A549 (cell line): ENCODE results near the gene DNAJB1. TPM values are rescaled to one million over a fixed set of nuclear protein-coding genes. Genes with fewer than 3 reads are reported as not detected.

Experiments used
- ATAC-seq, 2 experiments: fragments of 200-7000 bp in 1 of 2; fragments of >200 bp in 1 of 2; cut with Nextera tagmentation in 1 of 2; cut with Tn5 transposase in 1 of 2; 3 replicates each; pipeline versions ENCODE4 v1.8.0 to v1.9.1; 2018 to 2020; ENCODE audit warnings: mild to moderate bottlenecking in 1 of 2, moderate library complexity in 1 of 2
- CTCF ChIA-PET: fragments of 300-600 bp; sonication (Branson Sonifier 250); formaldehyde crosslinking; extraction: SDS; loops from one replicate; lab custom pipeline; 2021; ENCODE audit warnings: antibody characterized with exemption, inconsistent platforms; lab: Yijun Ruan, JAX
- POLR2A ChIA-PET: fragments of 350-600 bp; formaldehyde crosslinking; extraction: SDS; loops from one replicate; lab custom pipeline; 2021; ENCODE audit warnings: antibody characterized with exemption, inconsistent platforms; lab: Yijun Ruan, JAX
- DNase-seq, 2 experiments: peaks; one replicate each; pipeline versions ENCODE4 v3.0.0 to v3.0.0-alpha.2; 2011 to 2016; ENCODE audit warnings: low read depth in 1 of 2, low spot score in 1 of 2
- FAIRE-seq: peaks from 2 replicates; lab custom pipeline; 2011; peaks lifted over from hg19 to GRCh38; lab: Jason Lieb, UNC
- H3K27ac ChIP-seq, 2 experiments: fragments of >200 bp; sonication (Bioruptor Twin); formaldehyde crosslinking; 3 replicates each; pipeline ENCODE4 v1.5.1; 2016 to 2017
- H3K4me1 ChIP-seq: fragments of >200 bp; sonication (Bioruptor Twin); formaldehyde crosslinking; 3 replicates; pipeline ENCODE4 v1.6.1; 2016
- H3K4me2 ChIP-seq: fragments of >200 bp; sonication (Bioruptor Twin); formaldehyde crosslinking; 3 replicates; pipeline ENCODE4 v1.6.1; 2016
- H3K4me3 ChIP-seq: fragments of >200 bp; sonication (Bioruptor Twin); formaldehyde crosslinking; 3 replicates; pipeline ENCODE4 v1.5.1; 2016
- H3K9me3 ChIP-seq: fragments of >200 bp; sonication (Bioruptor Twin); formaldehyde crosslinking; 3 replicates; pipeline ENCODE4 v1.6.1; 2016
- CBX2 ChIP-seq: fragments of 200-600 bp; sonication (generic); IDR thresholded peaks from 2 replicates; pipeline ENCODE4 v1.6.1; 2016; ENCODE audit warnings: low read depth, mild to moderate bottlenecking, borderline replicate concordance
- CEBPB ChIP-seq, 2 experiments: fragments of >200 bp in 1 of 2; sonication (Bioruptor Twin) in 1 of 2; formaldehyde crosslinking in 1 of 2; IDR thresholded peaks; 2 replicates each; pipeline ENCODE4 v1.6.1; 2012 to 2016
- CHD4 ChIP-seq: fragments of 200-600 bp; sonication (generic); IDR thresholded peaks from 2 replicates; pipeline ENCODE4 v1.6.1; 2016; ENCODE audit warnings: antibody characterized with exemption, mild to moderate bottlenecking, borderline replicate concordance
- CTCF ChIP-seq: fragments of >200 bp; sonication (Bioruptor Twin); formaldehyde crosslinking; IDR thresholded peaks from 3 replicates; pipeline ENCODE4 v1.5.1; 2016
- EP300 ChIP-seq, 2 experiments: fragments of >200 bp; sonication (Bioruptor Twin); formaldehyde crosslinking; IDR thresholded peaks; 2 replicates in 1 of 2; 3 replicates in 1 of 2; pipeline ENCODE4 v1.6.1; 2016 to 2017
- GATA3 ChIP-seq: IDR thresholded peaks from 2 replicates; pipeline ENCODE4 v1.6.1; 2012; ENCODE audit warnings: borderline replicate concordance
- HES2 ChIP-seq: fragments of >200 bp; sonication (Bioruptor Twin); formaldehyde crosslinking; IDR thresholded peaks from 2 replicates; pipeline ENCODE4 v1.6.1; 2016
- HMGXB4 ChIP-seq: fragments of 250-450 bp; sonication (Bioruptor Pico); IDR thresholded peaks from 2 replicates; pipeline ENCODE4 v1.5.0; 2021; ENCODE audit warnings: mild to moderate bottlenecking, moderate library complexity, borderline replicate concordance
- HOXB5 ChIP-seq: fragments of 250-450 bp; sonication (Bioruptor Pico); IDR thresholded peaks from 2 replicates; pipeline ENCODE4 v1.5.0; 2020; ENCODE audit warnings: mild to moderate bottlenecking, moderate library complexity
- JUN ChIP-seq, 2 experiments: fragments of >200 bp; sonication (Bioruptor Twin); formaldehyde crosslinking; IDR thresholded peaks; 2 replicates in 1 of 2; 3 replicates in 1 of 2; pipeline ENCODE4 v1.6.1; 2016 to 2017
- MAFK ChIP-seq: fragments of 450-650 bp; IDR thresholded peaks from 2 replicates; pipeline ENCODE4 v1.6.1; 2014; ENCODE audit not compliant: partially characterized antibody
- PHF8 ChIP-seq: fragments of 200-600 bp; sonication (generic); IDR thresholded peaks from 2 replicates; pipeline ENCODE4 v1.6.1; 2016; ENCODE audit warnings: low read depth, mild to moderate bottlenecking, antibody characterized with exemption, moderate library complexity, borderline replicate concordance
- POLR2A ChIP-seq: IDR thresholded peaks from 2 replicates; pipeline ENCODE4 v1.6.1; 2012; ENCODE audit warnings: mild to moderate bottlenecking, low read length
- RARB ChIP-seq: fragments of 250-450 bp; sonication (Bioruptor Pico); IDR thresholded peaks from 2 replicates; pipeline ENCODE4 v1.8.0; 2021; ENCODE audit warnings: mild to moderate bottlenecking, moderate library complexity
- TFCP2L1 ChIP-seq: fragments of 250-450 bp; sonication (Bioruptor Pico); IDR thresholded peaks from 2 replicates; pipeline ENCODE4 v1.5.0; 2021; ENCODE audit warnings: mild to moderate bottlenecking
- ZNF302 ChIP-seq: fragments of 250-450 bp; sonication (Bioruptor Pico); IDR thresholded peaks from 2 replicates; pipeline ENCODE4 v1.9.0; 2021; ENCODE audit warnings: inconsistent platforms, mild to moderate bottlenecking, moderate library complexity
- ZSCAN20 ChIP-seq: fragments of 250-450 bp; sonication (Bioruptor Pico); IDR thresholded peaks from 2 replicates; pipeline ENCODE4 v1.8.0; 2022; ENCODE audit warnings: mild to moderate bottlenecking, moderate library complexity
- WGBS: methylation state at CpG from one replicate; pipeline ENCODE4 v1.1.6; 2017; ENCODE audit errors: missing lambda C conversion rate; 5-methylcytosine and 5-hydroxymethylcytosine counted together
- polyA plus RNA-seq, 4 experiments: library from polyadenylated mRNA; depleted of rRNA in 3 of 4; stranded (reverse); fragments of >200 nt; fragmentation: RNase III in 1 of 4; extraction: RNeasy Plus Mini Kit Qiagen cat#74134 plus additional on column Dnase treatment in 1 of 4; gene quantifications; 2 replicates in 3 of 4; 3 replicates in 1 of 4; pipeline ENCODE4 v1.2.3, GENCODE V29; 2011 to 2017
- TF ChIP-seq, protein P1 (sequence below): IDR thresholded peaks from 2 replicates; pipeline ENCODE4 v1.6.1; 2012; ENCODE audit warnings: low read depth, borderline replicate concordance
- TF ChIP-seq, protein P2 (sequence below): fragments of 150-350 bp; IDR thresholded peaks from 2 replicates; pipeline ENCODE4 v1.6.1; 2014; ENCODE audit warnings: low read depth, mild to moderate bottlenecking, low read length

DNAJB1 gene
- polyA plus RNA-seq, 2 of the 4 experiments (the other 2 are of a cell fraction): 124 to 128 TPM

- FAIRE-seq: no peak
- CTCF ChIA-PET: interaction anchor here (1.3 to 3.2 kb wide), 3 partner anchors 9 to 28 kb away, joined by 4 to 15 read pairs (median 5); no protein-coding TSS in a partner anchor
- 100% methylated on average over 3 of the region's 9 CpGs for WGBS
- POLR2A ChIA-PET: no interaction called here
- Histone ChIP-seq H3K4me1 (peaks cover 9% of the 10 kb centered on the region; the same call in 2 of the 3 replicates), H3K4me2 (no peak overlapping the region), H3K9me3 (no peaks in the 10 kb centered on the region), H3K27ac (no peak overlapping the region), H3K4me3 (no peak overlapping the region)
- DNase-seq: no peak
- no peak for ATAC-seq
- TF ChIP-seq CHD4 (no peak), HOXB5 (no peak), HMGXB4 (CRISPR knock-in tag) (no peak), PHF8 (no peak), ZSCAN20 (CRISPR knock-in tag) (no peak), POLR2A (no peak)
These were observed 27.5 kb upstream of the DNAJB1 start for GRCh38 chr19:14545716-14546082.

GRCh38 chr19:14544977-14545715, 26.9 kb upstream of the DNAJB1 start:
- TF ChIP-seq CHD4 (no peak), EP300 (IDR thresholded peaks at IDR 0.05) (no peak), MAFK (peak; percentile 47)
- H3K4me1 ChIP-seq: peaks cover 3% of the 10 kb centered on the region; the same call in 1 of the 3 replicates
- FAIRE-seq: no peak
- CTCF ChIA-PET: interaction anchor here (1.3 to 3.2 kb wide), 3 partner anchors 9 to 29 kb away, joined by 4 to 15 read pairs (median 5); no protein-coding TSS in a partner anchor
- 90% methylated on average over 21 of the region's 21 CpGs for WGBS
- DNase-seq: no peak
- ATAC-seq: no peak
- no peak overlapping the region for H3K27ac ChIP-seq
- no peak overlapping the region for H3K4me2 ChIP-seq
- POLR2A ChIA-PET: no interaction called here
- no peaks in the 10 kb centered on the region for H3K9me3 ChIP-seq
- H3K4me3 ChIP-seq: no peak overlapping the region

- FAIRE-seq (no peak), ATAC-seq (no peak), DNase-seq (no peak)
- CTCF ChIA-PET: interaction anchor here (3.2 kb wide), 1 partner anchor 12 kb away, joined by 15 read pairs; no protein-coding TSS in a partner anchor
- Histone ChIP-seq H3K4me3 (no peak overlapping the region), H3K4me2 (no peak overlapping the region), H3K4me1 (no peaks in the 10 kb centered on the region; the same call in 2 of the 3 replicates), H3K27ac (no peak overlapping the region), H3K9me3 (no peaks in the 10 kb centered on the region)
- POLR2A ChIA-PET: no interaction called here
- WGBS: 78% methylated on average over 4 of the region's 5 CpGs
- TF ChIP-seq GATA3 (no peak), CTCF (no peak), JUN (IDR thresholded peaks at IDR 0.05) (no peak), RARB (CRISPR knock-in tag) (no peak), CBX2 (no peak), ZNF302 (no peak), CEBPB (IDR thresholded peaks at IDR 0.05) (no peak), HES2 (no peak), TFCP2L1 (no peak)
- TF ChIP-seq, protein P1, sequence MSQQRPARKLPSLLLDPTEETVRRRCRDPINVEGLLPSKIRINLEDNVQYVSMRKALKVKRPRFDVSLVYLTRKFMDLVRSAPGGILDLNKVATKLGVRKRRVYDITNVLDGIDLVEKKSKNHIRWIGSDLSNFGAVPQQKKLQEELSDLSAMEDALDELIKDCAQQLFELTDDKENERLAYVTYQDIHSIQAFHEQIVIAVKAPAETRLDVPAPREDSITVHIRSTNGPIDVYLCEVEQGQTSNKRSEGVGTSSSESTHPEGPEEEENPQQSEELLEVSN: no peak
- TF ChIP-seq, protein P2, sequence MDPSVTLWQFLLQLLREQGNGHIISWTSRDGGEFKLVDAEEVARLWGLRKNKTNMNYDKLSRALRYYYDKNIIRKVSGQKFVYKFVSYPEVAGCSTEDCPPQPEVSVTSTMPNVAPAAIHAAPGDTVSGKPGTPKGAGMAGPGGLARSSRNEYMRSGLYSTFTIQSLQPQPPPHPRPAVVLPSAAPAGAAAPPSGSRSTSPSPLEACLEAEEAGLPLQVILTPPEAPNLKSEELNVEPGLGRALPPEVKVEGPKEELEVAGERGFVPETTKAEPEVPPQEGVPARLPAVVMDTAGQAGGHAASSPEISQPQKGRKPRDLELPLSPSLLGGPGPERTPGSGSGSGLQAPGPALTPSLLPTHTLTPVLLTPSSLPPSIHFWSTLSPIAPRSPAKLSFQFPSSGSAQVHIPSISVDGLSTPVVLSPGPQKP: no peak
These were observed 25.9 kb upstream of the DNAJB1 start for GRCh38 chr19:14544047-14544446.
